ENCODE measurements around the gene ZNRF3. TPM values are rescaled to one million over a fixed set of nuclear protein-coding genes. Genes with fewer than 3 reads are reported as not detected.
A peak's percentile ranks its signal among the peaks of the same experiment; 100 is the strongest.

ZNRF3 gene
- polyA plus RNA-seq, 3 donors, result 0.13 TPM; not detected in 2

DNA sequence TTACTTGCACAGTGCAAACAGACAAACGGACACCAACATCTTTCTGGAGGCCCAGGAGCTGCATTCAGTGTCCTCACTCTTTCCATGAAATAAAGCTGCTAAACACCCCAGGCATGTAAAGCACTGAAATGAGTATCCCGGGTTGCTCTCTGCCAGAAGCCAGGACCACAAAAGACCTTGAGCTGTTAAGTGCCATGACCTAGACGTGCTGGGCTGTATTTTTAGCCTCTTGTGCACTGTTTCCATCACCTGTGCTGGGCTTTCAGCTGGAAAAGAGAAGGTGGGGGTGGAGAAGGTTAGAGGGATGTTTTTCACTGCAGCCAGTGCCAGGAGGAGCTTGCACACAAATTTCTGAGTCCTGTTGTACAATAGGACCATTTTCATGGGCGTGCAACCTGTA lies 186.1 kb downstream of the ZNRF3 start:
- H3K27ac ChIP-seq (ENCODE audit: low read depth in 1 of 2, low read length in 2 of 2), result no peak overlapping the region
- Mint-ChIP-seq H3K9me3 (peaks cover 0 to 19% (median 11%) of the 10 kb centered on the region in 7 donors), H3K4me1 (peaks cover 31% of the 10 kb centered on the region), H3K27ac (no peak overlapping the region), H3K36me3 (peaks cover 3 to 8% of the 10 kb centered on the region in 2 donors), H3K27me3 (ENCODE audit: low read depth in 3 of 3) (peaks cover 62 to 77% (median 77%) of the 10 kb centered on the region in 3 donors), H3K4me3 (peak overlapping the region in 1 of 2 donors; percentile 82)
- no peak for TF ChIP-seq CTCF (IDR thresholded peaks at IDR 0.05)
- WGBS (ENCODE audit: insufficient coverage), result 83% methylated on average over 3 of the region's 4 CpGs
- DNase-seq, result no peak
- no peak overlapping the region for H2AFZ ChIP-seq (ENCODE audit: insufficient read depth, low read depth, low read length, poor library complexity, severe bottlenecking)
- H3K9ac ChIP-seq (ENCODE audit: insufficient read depth, low read length, poor library complexity, severe bottlenecking), result no peak overlapping the region
- peaks cover 28 to 32% of the 10 kb centered on the region in 2 donors for H3K4me1 ChIP-seq (ENCODE audit: control insufficient read depth in 1 of 2, insufficient read depth in 2 of 2, low read length in 2 of 2)
- intact Hi-C loops (cut with micrococcal nuclease), result no loop called here
- no peaks in the 10 kb centered on the region for H4K20me1 ChIP-seq (ENCODE audit: insufficient read depth, low read length)
- no peak overlapping the region for H3K4me3 ChIP-seq (replicated peaks in 1 of 3; ENCODE audit: low read depth in 2 of 3, low read length in 3 of 3)
- no peaks in the 10 kb centered on the region for H3K36me3 ChIP-seq (replicated peaks in 1 of 2; ENCODE audit: control insufficient read depth in 1 of 2, insufficient read depth in 2 of 2, low read length in 2 of 2)
- peaks cover 0 to 13% of the 10 kb centered on the region in 2 donors for H3K9me3 ChIP-seq (replicated peaks in 1 of 2; ENCODE audit: control insufficient read depth in 1 of 2, insufficient read depth in 1 of 2, low read length in 2 of 2)
- H3K4me2 ChIP-seq (replicated peaks; ENCODE audit: extremely low read depth, low read length, poor library complexity, severe bottlenecking), result no peak overlapping the region
- peaks cover 48 to 68% of the 10 kb centered on the region in 2 donors for H3K27me3 ChIP-seq (ENCODE audit: control insufficient read depth in 2 of 2, insufficient read depth in 2 of 2, low read length in 2 of 2)
- H3K79me2 ChIP-seq (ENCODE audit: insufficient read depth, low read length), result no peaks in the 10 kb centered on the region

DNA sequence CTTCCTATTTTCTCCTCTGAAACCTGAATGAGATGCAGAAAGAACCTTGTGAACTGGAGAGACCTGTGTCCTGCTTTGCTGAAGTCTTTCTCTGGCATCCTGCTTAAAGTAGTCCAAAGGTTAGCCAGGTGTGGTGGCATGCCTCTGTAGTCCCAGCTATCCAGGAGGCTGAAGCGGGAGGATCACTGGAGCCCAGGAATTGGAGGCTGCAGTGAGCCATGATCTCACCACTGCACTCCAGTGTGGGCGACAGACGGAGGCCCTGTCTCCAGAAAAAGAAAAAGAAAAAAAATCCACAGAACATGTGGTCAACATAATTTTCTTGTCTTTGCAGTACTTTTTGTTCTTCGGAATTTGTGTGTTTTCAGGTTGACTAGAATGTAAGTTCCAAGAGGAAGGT lies 187.1 kb downstream of the ZNRF3 start:
- H3K9ac ChIP-seq (ENCODE audit: insufficient read depth, low read length, poor library complexity, severe bottlenecking), result no peak overlapping the region
- peaks cover 28 to 32% of the 10 kb centered on the region in 2 donors for H3K4me1 ChIP-seq (ENCODE audit: control insufficient read depth in 1 of 2, insufficient read depth in 2 of 2, low read length in 2 of 2)
- Mint-ChIP-seq H3K27me3 (ENCODE audit: low read depth in 3 of 3) (peaks cover 70 to 82% (median 81%) of the 10 kb centered on the region in 3 donors), H3K9me3 (peaks cover 0 to 21% (median 11%) of the 10 kb centered on the region in 7 donors), H3K4me3 (peak overlapping the region in 1 of 2 donors; percentile 82), H3K27ac (no peak overlapping the region), H3K4me1 (peaks cover 31% of the 10 kb centered on the region), H3K36me3 (peaks cover 3 to 8% of the 10 kb centered on the region in 2 donors)
- TF ChIP-seq CTCF (IDR thresholded peaks at IDR 0.05), result no peak
- H3K79me2 ChIP-seq (ENCODE audit: insufficient read depth, low read length), result no peaks in the 10 kb centered on the region
- H3K27ac ChIP-seq (ENCODE audit: low read depth in 1 of 2, low read length in 2 of 2), result no peak overlapping the region
- no peak overlapping the region for H3K4me2 ChIP-seq (replicated peaks; ENCODE audit: extremely low read depth, low read length, poor library complexity, severe bottlenecking)
- no peaks in the 10 kb centered on the region for H3K36me3 ChIP-seq (replicated peaks in 1 of 2; ENCODE audit: control insufficient read depth in 1 of 2, insufficient read depth in 2 of 2, low read length in 2 of 2)
- H3K4me3 ChIP-seq (replicated peaks in 1 of 3; ENCODE audit: low read depth in 2 of 3, low read length in 3 of 3), result no peak overlapping the region
- WGBS (ENCODE audit: insufficient coverage), result 100% methylated on average over 1 of the region's 4 CpGs
- no peak overlapping the region for H2AFZ ChIP-seq (ENCODE audit: insufficient read depth, low read depth, low read length, poor library complexity, severe bottlenecking)
- no peaks in the 10 kb centered on the region for H4K20me1 ChIP-seq (ENCODE audit: insufficient read depth, low read length)
- no peak for DNase-seq
- H3K9me3 ChIP-seq (replicated peaks in 1 of 2; ENCODE audit: control insufficient read depth in 1 of 2, insufficient read depth in 1 of 2, low read length in 2 of 2), result peaks cover 0 to 13% of the 10 kb centered on the region in 2 donors
- intact Hi-C loops (cut with micrococcal nuclease), result loop anchor here in 1 of 2 donors (10.0 kb wide), 1 partner anchor 186 kb away; the partner anchor contains the start of gene ZNRF3
- H3K27me3 ChIP-seq (ENCODE audit: control insufficient read depth in 2 of 2, insufficient read depth in 2 of 2, low read length in 2 of 2), result peaks cover 58 to 79% of the 10 kb centered on the region in 2 donors
